GM13976 (cell line): Measurements from ENCODE around the gene SH3PXD2B.

Experiments used
- DNase-seq: peaks from one replicate; pipeline ENCODE4 v3.0.0; 2012; ENCODE audit warnings: low spot score
- CTCF ChIP-seq: IDR thresholded peaks from 2 replicates; pipeline ENCODE4 v1.5.1; 2012; ENCODE audit warnings: borderline replicate concordance, mild to moderate bottlenecking; ENCODE audit not compliant: insufficient read depth; ENCODE audit errors: extremely low read depth, missing control alignments, control extremely low read depth
- in situ Hi-C: fragments of 300-500 bp; cut with MboI; formaldehyde crosslinking; loops from one replicate; pipeline ENCODE4 v1.12.0; 2022; ENCODE audit warnings: low sequenced_read_pairs, mixed read lengths, inconsistent platforms; ENCODE audit not compliant: unreplicated experiment

Gene SH3PXD2B

GRCh38 chr5:172466062-172466461, 11.7 kb upstream of the SH3PXD2B start:
- no peak for DNase-seq
- no peak for TF ChIP-seq CTCF
- in situ Hi-C loops = no loop called here

- in situ Hi-C loops = no loop called here
- no peak for TF ChIP-seq CTCF
- no peak for DNase-seq
These were observed 8.7 kb upstream of the SH3PXD2B start for GRCh38 chr5:172463031-172463430.

GRCh38 chr5:172459783-172460165, 5.4 kb upstream of the SH3PXD2B start:
- no peak for DNase-seq
- in situ Hi-C loops = no loop called here
- TF ChIP-seq CTCF = no peak

GRCh38 chr5:172458976-172459782, 4.9 kb upstream of the SH3PXD2B start:
- no peak for TF ChIP-seq CTCF
- DNase-seq = no peak
- in situ Hi-C loops = no loop called here

GRCh38 chr5:172456076-172456722, 1.9 kb upstream of the SH3PXD2B start:
- no peak for TF ChIP-seq CTCF
- DNase-seq = no peak
- in situ Hi-C loops = no loop called here

GRCh38 chr5:172455511-172456061, 1.3 kb upstream of the SH3PXD2B start:
- DNase-seq = no peak
- TF ChIP-seq CTCF = no peak
- in situ Hi-C loops = no loop called here
